BLaER1 treated with 17β-estradiol and CSF1 and Interleukin-3, amounts not matched to agents 10 nM and 100 nM (cell line): ENCODE measurements around the gene GNB1L.
A peak's percentile ranks its signal among the peaks of the same experiment; 100 is the strongest.
"Not testable (repeated sequence)": the region's sequence is repeated elsewhere in the genome, so short reads cannot be mapped to it uniquely, and the experiment has no call there.

Experiments used
- H3K27ac ChIP-seq, 11 experiments: shearing (Covaris generic); formaldehyde crosslinking; 2 replicates each; pipeline ENCODE4 v1.8.1; 2022
- H3K27me3 ChIP-seq, 11 experiments: shearing (Covaris generic); formaldehyde crosslinking; 2 replicates each; pipeline ENCODE4 v1.8.1; 2022
- H3K36me3 ChIP-seq, 11 experiments: shearing (Covaris generic); formaldehyde crosslinking; 2 replicates each; pipeline ENCODE4 v1.8.1; 2022
- H3K4me1 ChIP-seq, 10 experiments: shearing (Covaris generic); formaldehyde crosslinking; 2 replicates each; pipeline ENCODE4 v1.8.1; 2022
- H3K4me2 ChIP-seq, 11 experiments: shearing (Covaris generic); formaldehyde crosslinking; 2 replicates each; pipeline ENCODE4 v1.8.1; 2022
- H3K4me3 ChIP-seq, 10 experiments: shearing (Covaris generic); formaldehyde crosslinking; 2 replicates each; pipeline ENCODE4 v1.8.1; 2022
- H3K9ac ChIP-seq, 11 experiments: shearing (Covaris generic); formaldehyde crosslinking; 2 replicates each; pipeline ENCODE4 v1.8.1; 2022
- H3K9me3 ChIP-seq, 11 experiments: shearing (Covaris generic); formaldehyde crosslinking; replicated peaks in 1 of 11; 2 replicates each; pipeline ENCODE4 v1.8.1; 2022
- H4K20me1 ChIP-seq, 11 experiments: shearing (Covaris generic); formaldehyde crosslinking; 2 replicates each; pipeline ENCODE4 v1.8.1; 2022
- Cebpa-rat ChIP-seq, 11 experiments: shearing (Covaris generic); IDR thresholded peaks; 2 replicates each; pipeline ENCODE4 v1.8.1; 2022

GNB1L gene

GRCh38 chr22:19797086-19798002, 57.3 kb downstream of the GNB1L start:
- no peak overlapping the region for H3K27ac ChIP-seq
- peaks cover 0 to 23% (median 0%) of the 10 kb centered on the region in 11 experiments; a peak in 2 of 22 replicates for H4K20me1 ChIP-seq
- no peaks in the 10 kb centered on the region for H3K27me3 ChIP-seq

DNA sequence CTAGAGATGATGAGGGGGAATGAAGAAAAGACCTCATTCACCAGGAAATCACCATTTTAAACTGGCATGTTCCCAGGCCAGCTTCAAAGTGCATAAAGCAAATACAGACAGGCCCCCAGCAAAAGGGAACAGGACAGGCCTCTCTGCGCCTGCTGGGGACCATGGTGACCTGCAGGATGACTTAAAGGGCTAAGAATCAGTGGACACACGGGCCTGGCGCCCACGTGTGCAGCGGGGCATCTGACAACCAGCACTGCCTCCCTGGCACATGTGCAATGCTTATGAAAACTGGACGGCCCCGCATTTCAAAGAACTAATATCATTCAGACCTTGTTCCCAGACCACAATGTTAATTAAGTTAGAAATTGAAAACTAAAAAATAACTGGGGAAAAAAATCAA, 58.5 kb downstream of the GNB1L start:
- Histone ChIP-seq H3K9me3 (peaks cover 31 to 34% (median 33%) of the 10 kb centered on the region in 11 experiments), H3K4me2 (no peak overlapping the region), H3K9ac (no peak overlapping the region), H3K27me3 (no peaks in the 10 kb centered on the region), H3K4me1 (no peaks in the 10 kb centered on the region; a peak in 2 of 20 replicates), H3K4me3 (no peak overlapping the region), H4K20me1 (peaks cover 0 to 23% (median 0%) of the 10 kb centered on the region in 11 experiments; a peak in 2 of 22 replicates), H3K27ac (no peak overlapping the region), H3K36me3 (peaks cover 26 to 50% (median 30%) of the 10 kb centered on the region in 11 experiments; a peak in 21 of 22 replicates)
- no peak for TF ChIP-seq Cebpa-rat (IDR thresholded peaks at IDR 0.05)

More at GRCh38 chr22:19797086-19798002, 57.3 kb downstream of the GNB1L start:
- no peak overlapping the region for H3K4me3 ChIP-seq
- no peak overlapping the region for H3K9ac ChIP-seq
- peaks cover 19 to 22% (median 21%) of the 10 kb centered on the region in 11 experiments for H3K9me3 ChIP-seq
- H3K4me2 ChIP-seq: no peak overlapping the region
- no peaks in the 10 kb centered on the region; a peak in 2 of 20 replicates for H3K4me1 ChIP-seq
- TF ChIP-seq Cebpa-rat (IDR thresholded peaks at IDR 0.05): no peak
- peaks cover 14 to 42% (median 19%) of the 10 kb centered on the region in 11 experiments; a peak in 19 of 22 replicates for H3K36me3 ChIP-seq

- Histone ChIP-seq H3K4me3 (no peak overlapping the region), H3K27ac (no peak overlapping the region), H3K36me3 (peaks cover 29 to 55% (median 35%) of the 10 kb centered on the region in 11 experiments; a peak in 21 of 22 replicates), H3K4me2 (no peak overlapping the region), H4K20me1 (peaks cover 0 to 23% (median 0%) of the 10 kb centered on the region in 11 experiments; a peak in 2 of 22 replicates), H3K27me3 (no peaks in the 10 kb centered on the region), H3K4me1 (no peaks in the 10 kb centered on the region; a peak in 2 of 20 replicates), H3K9me3 (peaks cover 36 to 40% (median 39%) of the 10 kb centered on the region in 11 experiments), H3K9ac (no peak overlapping the region)
- TF ChIP-seq Cebpa-rat (IDR thresholded peaks at IDR 0.05): no peak
Measured at GRCh38 chr22:19795617-19796008, 59.1 kb downstream of the GNB1L start.

DNA sequence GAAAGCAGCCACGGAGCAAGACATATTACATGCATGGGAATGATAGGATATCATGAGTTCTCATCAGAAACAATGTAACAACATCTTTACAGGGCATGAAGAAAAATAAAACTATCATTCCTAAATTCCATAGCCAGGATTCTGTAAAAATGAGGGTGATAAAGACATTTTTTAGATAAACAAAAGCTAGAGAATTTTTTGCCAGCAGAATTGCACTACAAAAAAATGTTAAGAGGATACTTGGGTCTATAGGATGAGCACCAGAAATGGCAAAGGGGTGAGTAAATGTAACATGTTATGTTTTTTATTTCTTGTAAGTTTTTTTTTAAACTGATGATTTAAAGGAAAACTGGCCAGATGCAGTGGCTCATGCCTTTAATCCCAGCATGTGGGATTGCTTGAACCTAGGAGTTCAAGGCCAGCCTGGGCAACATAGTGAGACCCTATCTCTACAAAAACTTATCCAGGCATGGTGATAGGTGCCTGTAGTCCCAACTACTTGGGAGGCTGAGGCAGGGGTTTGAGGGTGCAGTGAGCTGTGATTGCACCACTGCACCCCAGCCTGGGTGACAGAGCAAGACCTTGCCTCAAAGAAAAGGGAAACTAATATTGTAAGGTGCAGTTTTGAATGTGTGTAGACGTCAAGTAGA, 60.9 kb downstream of the GNB1L start:
- Histone ChIP-seq H3K4me3 (no peak overlapping the region), H3K27me3 (no peaks in the 10 kb centered on the region), H3K9ac (no peak overlapping the region), H3K9me3 (peaks cover 52 to 58% (median 56%) of the 10 kb centered on the region in 11 experiments), H3K4me1 (no peaks in the 10 kb centered on the region; a peak in 2 of 20 replicates), H3K27ac (no peak overlapping the region), H4K20me1 (peaks cover 0 to 23% (median 0%) of the 10 kb centered on the region in 11 experiments; a peak in 1 of 22 replicates), H3K4me2 (no peak overlapping the region), H3K36me3 (peaks cover 44 to 61% (median 53%) of the 10 kb centered on the region in 11 experiments)
- TF ChIP-seq Cebpa-rat (IDR thresholded peaks at IDR 0.05): no peak

DNA sequence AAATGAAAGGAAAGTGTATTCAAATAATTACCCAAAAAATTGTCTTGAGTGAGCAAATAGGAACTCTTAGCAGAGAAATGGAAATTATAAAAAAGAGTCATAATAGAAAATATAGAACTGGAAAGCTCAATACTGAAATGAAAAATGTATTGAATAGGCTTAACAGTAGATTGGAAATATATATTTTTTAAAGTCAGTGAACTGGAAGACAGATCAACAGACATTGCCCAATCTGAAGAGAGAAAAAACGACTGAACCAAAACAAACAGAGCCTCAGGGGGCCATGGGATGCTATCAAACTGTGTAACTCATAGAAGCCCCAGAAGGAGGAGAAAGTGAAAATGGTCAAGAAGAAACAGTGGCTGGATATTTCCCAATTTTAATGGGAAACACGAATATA, 61.5 kb downstream of the GNB1L start:
- Histone ChIP-seq H3K4me1 (no peaks in the 10 kb centered on the region; a peak in 2 of 20 replicates), H3K27me3 (no peaks in the 10 kb centered on the region), H3K27ac (no peak overlapping the region), H3K4me3 (no peak overlapping the region), H3K36me3 (peaks cover 50 to 66% (median 59%) of the 10 kb centered on the region in 11 experiments), H3K4me2 (no peak overlapping the region), H4K20me1 (peaks cover 0 to 21% (median 0%) of the 10 kb centered on the region in 11 experiments; a peak in 1 of 22 replicates), H3K9ac (no peak overlapping the region), H3K9me3 (peaks cover 52 to 63% (median 57%) of the 10 kb centered on the region in 11 experiments)
- TF ChIP-seq Cebpa-rat (IDR thresholded peaks at IDR 0.05): peak in 1 of 11 experiments; percentile 33; a peak in 1 of 22 replicates

DNA sequence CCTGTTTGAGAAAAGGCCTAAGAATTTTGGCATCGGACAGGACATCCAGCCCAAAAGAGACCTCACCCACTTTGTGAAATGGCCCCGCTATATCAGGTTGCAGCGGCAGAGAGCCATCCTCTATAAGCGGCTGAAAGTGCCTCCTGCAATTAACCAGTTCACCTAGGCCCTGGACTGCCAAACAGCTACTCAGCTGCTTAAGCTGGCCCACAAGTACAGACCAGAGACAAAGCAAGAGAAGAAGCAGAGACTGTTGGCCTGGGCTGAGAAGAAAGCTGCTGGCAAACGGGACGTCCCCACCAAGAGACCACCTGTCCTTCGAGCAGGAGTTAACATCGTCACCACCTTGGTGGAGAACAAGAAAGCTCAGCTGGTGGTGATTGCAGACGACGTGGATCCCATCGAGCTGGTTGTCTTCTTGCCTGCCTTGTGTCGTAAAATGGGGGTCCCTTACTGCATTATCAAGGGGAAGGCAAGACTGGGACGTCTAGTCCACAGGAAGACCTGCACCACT, 62.2 kb downstream of the GNB1L start:
- H3K27ac ChIP-seq, H3K27me3 ChIP-seq, H3K4me1 ChIP-seq, H3K4me2 ChIP-seq, H3K4me3 ChIP-seq, H3K9ac ChIP-seq: not testable (repeated sequence)
- Histone ChIP-seq H4K20me1 (peaks cover 0 to 15% (median 0%) of the 10 kb centered on the region in 11 experiments; a peak in 1 of 22 replicates), H3K9me3 (peaks cover 52 to 63% (median 57%) of the 10 kb centered on the region in 11 experiments), H3K36me3 (peaks cover 53 to 74% (median 63%) of the 10 kb centered on the region in 11 experiments)

DNA sequence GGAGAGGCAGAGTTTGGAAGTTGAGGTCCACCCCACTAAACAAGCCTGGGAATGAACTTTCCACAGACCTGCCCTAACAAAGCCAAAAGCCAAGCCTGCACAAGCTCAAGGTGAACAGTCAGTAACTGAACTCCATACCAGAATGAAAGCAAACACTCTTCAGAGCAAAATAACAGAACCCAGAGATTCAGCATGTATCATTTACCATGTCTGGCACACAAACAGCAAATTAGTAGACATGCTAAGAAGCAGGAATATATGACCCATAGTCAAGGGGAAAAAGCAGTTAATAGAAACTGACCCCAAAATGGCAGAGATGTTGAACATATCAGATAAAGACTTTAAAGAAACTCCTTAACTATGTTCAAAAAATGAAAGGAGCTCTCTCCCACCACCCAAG, 62.8 kb downstream of the GNB1L start:
- Histone ChIP-seq H3K36me3 (peaks cover 53 to 76% (median 63%) of the 10 kb centered on the region in 11 experiments), H3K9ac (no peak overlapping the region), H3K4me1 (no peaks in the 10 kb centered on the region; a peak in 2 of 20 replicates), H4K20me1 (0 out of 22 replicates have a peak, but pooled peaks cover 0 to 13% (median 0%) of the 10 kb centered on the region in 11 experiments), H3K4me3 (no peak overlapping the region), H3K27me3 (no peaks in the 10 kb centered on the region), H3K9me3 (peaks cover 52 to 63% (median 57%) of the 10 kb centered on the region in 11 experiments), H3K27ac (no peak overlapping the region), H3K4me2 (no peak overlapping the region)
- TF ChIP-seq Cebpa-rat (IDR thresholded peaks at IDR 0.05): no peak

DNA sequence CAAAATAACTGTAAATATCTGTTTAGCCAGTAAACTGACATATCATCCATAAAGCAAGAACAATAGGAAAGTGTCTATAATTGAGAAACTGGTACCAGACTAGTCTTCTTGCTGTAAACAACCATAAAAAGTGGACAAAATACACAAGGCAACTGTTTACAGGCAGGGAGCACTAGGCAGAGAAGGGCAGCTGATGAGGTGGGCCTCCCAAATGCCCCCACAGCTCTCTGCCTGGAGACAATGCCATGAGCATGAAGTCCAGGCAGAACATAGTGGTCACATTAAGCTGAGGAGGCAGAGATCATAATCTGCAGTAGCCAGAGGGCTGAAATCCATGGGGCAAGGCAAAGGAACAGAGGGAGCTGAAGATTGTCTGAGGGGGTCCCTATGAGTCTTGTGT, 63.4 kb downstream of the GNB1L start:
- no peak overlapping the region for H3K4me3 ChIP-seq
- peaks cover 53 to 76% (median 63%) of the 10 kb centered on the region in 11 experiments for H3K36me3 ChIP-seq
- H3K27ac ChIP-seq: no peak overlapping the region
- no peak overlapping the region for H3K9ac ChIP-seq
- no peak for TF ChIP-seq Cebpa-rat (IDR thresholded peaks at IDR 0.05)
- H3K27me3 ChIP-seq: no peaks in the 10 kb centered on the region
- H3K4me2 ChIP-seq: no peak overlapping the region
- no peaks in the 10 kb centered on the region; a peak in 2 of 20 replicates for H3K4me1 ChIP-seq
- H4K20me1 ChIP-seq: 0 out of 22 replicates have a peak, but pooled peaks cover 0 to 7% (median 0%) of the 10 kb centered on the region in 11 experiments
- peaks cover 52 to 63% (median 57%) of the 10 kb centered on the region in 11 experiments for H3K9me3 ChIP-seq
